Kasumi-1 (cell line): Measurements from ENCODE around the gene PLCB4.
"Not testable (repeated sequence)": the region's sequence is repeated elsewhere in the genome, so short reads cannot be mapped to it uniquely, and the experiment has no call there.

Experiments used
- DNase-seq, 2 experiments: peaks; one replicate each; lab custom pipeline; 2025; lab: John Stamatoyannopoulos, UW

The PLCB4 gene

DNA sequence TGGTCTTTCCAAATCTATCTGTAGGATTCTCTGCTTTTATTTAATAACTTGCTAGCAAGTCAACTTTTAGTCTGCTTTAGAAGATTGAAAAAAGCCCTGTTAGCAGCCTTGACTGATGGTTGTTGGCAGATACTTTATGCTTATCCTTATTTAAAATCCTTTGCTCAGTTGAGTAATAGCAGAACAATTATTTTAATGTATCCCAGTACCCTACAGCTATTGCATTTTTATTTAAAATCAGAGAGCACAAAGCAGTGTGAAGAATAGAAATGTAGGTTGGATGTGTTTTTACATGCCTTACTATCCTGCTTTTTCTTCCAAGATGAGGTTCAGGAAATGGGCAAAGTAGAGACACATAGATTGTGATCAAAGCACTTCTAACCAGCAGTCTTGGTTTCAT, 298.4 kb downstream of the PLCB4 start:
- no peak for DNase-seq

- DNase-seq, result no peak
Observed at GRCh38 chr20:9367746-9368145, 298.9 kb downstream of the PLCB4 start.

DNA sequence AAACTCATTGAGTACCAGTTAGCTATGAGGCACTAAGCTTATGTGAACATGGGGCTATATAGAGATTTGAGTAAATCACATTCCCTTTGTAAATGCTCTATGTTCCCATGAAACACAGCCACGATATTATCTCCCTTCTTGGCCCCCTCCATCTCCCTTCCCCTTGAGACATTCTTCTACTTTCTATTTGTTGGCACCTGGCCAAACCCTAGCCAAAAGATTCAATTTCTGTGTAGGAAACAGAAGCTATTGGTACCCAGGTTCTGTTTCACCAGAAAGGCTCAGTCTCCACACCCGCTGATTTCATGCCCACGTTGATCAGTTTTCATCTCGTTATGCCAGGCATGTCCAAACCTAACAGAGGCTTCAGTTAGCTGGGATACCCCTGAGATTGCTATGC, 300.0 kb downstream of the PLCB4 start:
- DNase-seq, result no peak

DNA sequence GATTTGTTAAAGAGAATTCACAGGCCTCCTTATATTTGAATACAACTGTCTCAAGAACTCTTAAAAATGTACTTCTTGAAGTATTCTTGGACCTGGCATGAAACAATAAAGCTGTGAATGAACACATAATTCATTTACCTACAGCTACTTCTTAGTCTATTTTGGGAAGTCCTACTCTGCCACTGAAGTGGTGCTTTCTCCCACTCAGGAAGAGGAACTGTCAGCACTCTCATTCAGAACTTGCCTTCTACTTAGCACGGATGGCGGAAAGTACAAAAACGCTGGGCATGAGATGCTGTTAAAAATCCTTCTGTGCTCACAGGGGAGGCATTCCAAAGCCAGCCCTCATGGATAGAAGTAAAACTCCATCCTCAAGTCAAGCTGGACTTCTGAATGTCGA, 300.7 kb downstream of the PLCB4 start:
- no peak for DNase-seq

DNA sequence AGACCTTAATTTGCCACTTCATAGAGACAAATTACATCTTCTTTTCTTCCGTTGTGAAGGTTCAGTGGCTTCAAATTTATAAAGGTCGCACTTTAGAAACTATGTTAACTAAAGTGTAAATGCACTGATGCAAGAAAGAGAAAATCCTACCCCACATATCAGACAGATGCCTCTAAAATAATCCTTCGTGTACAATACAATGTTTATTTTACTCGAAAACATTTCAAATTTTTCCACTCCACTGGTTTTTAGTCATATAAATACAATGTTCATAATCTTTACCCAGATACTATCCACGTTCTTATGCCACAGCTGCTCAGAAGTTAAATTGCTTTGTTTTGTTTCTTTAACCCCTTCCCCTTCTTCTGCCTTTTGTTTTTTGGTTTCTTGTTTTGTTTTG, 305.2 kb downstream of the PLCB4 start:
- no peak for DNase-seq

DNA sequence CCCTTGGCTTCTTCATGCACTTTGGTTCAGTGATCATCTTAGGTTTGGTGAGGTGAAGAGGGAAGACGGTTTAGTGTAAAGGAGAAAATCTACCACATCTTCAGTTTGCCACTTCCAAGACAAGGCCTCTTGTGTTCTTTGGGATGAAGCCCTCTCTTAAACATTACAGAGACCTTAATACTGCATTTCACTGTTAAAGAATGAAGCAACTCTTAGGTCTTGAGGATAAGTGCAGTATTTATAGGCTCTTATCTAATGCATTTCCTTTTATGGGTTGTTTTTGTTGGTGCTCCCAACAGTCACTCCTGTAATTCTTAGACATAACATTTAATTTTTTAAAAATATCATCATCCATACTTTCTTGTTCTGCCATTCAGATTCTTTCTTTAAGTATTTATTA, 305.6 kb downstream of the PLCB4 start:
- DNase-seq, result no peak

- no peak for DNase-seq
Observed at GRCh38 chr20:9375221-9375681, 306.4 kb downstream of the PLCB4 start.

- no peak for DNase-seq
Observed at GRCh38 chr20:9377007-9377406, 308.1 kb downstream of the PLCB4 start.

GRCh38 chr20:9385345-9386310, 316.7 kb downstream of the PLCB4 start:
- not testable (repeated sequence) for DNase-seq

DNA sequence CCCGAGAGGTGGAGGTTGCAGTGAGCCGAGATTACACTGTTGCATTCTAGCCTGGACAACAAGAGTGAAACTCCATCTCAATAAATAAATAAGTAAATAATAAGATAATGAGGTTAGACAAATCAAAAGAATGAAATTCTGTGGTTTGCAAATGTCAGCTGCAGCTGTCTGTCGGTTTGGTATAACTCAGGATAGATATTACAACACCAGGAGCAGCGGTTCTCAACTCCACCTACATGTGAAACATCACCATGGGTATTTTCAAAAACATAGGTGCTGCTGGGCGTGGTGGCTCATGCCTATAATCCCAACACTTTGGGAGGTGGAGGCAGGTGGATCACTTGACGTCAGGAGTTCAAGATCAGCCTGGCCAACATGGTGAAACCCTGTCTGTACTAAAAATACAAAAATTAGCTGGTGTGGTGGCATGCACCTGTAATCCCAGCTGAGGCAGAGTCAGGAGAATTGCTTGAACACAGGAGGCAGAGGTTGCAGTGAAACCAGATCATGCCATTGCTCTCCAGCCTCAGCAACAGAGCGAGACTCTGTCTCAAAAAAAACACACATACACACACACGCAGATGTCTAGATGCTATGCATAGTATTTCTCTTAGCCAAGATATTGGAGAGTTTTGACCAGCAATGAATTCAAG, 319.4 kb downstream of the PLCB4 start:
- no peak for DNase-seq

DNA sequence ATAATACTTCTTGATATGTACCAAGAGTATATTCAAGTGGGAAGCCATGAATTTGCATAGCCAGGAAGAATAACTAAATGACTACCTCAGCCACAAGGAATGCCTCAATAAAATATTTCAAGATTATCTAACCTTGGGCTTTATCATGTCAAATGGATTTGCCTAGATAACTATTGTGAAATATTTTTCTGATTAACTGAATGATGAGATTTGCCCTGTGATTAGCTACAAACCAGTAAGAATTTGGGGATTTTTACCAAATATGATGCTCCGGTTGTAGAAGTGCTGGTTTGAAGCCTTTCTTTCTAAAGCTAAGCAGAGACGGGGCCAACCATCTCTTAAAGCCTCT, 319.9 kb downstream of the PLCB4 start:
- DNase-seq, result no peak

DNA sequence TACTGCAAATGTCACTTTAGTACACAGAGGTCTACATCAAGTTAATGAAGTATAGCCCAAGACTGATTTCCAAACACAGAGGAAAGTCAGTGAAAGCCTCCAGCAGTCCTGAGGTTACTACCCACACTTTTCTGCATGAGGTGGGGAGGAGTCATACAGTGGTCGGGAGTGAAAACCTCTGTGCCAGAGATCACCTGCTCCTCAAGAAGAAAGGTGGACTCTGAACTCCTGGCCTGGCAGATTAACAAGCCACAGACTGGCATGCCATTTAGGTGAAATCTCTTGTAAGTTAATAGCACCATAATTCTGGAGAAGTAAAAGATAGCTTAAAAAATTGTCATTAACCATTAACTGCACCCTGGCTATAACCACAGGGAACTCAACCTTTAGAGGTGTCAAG, 320.5 kb downstream of the PLCB4 start:
- DNase-seq, result no peak

DNA sequence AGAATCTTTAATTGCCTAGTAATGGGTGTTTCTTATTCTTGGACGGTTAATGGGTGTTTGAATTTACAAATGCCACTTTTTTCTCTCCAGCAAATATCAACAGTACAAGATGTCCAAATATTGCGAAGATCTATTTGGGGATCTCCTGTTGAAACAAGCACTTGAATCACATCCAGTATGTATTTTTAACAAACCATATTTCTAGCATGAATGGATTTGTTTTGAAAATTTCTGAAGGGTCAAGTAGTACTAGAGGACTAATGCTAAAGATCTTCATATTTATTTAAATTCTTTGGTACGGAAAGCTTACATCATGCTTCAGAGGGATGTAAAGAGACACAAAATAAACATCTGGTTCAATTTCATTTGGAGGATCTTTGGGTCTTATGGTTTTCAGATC, 321.6 kb downstream of the PLCB4 start:
- no peak for DNase-seq

DNA sequence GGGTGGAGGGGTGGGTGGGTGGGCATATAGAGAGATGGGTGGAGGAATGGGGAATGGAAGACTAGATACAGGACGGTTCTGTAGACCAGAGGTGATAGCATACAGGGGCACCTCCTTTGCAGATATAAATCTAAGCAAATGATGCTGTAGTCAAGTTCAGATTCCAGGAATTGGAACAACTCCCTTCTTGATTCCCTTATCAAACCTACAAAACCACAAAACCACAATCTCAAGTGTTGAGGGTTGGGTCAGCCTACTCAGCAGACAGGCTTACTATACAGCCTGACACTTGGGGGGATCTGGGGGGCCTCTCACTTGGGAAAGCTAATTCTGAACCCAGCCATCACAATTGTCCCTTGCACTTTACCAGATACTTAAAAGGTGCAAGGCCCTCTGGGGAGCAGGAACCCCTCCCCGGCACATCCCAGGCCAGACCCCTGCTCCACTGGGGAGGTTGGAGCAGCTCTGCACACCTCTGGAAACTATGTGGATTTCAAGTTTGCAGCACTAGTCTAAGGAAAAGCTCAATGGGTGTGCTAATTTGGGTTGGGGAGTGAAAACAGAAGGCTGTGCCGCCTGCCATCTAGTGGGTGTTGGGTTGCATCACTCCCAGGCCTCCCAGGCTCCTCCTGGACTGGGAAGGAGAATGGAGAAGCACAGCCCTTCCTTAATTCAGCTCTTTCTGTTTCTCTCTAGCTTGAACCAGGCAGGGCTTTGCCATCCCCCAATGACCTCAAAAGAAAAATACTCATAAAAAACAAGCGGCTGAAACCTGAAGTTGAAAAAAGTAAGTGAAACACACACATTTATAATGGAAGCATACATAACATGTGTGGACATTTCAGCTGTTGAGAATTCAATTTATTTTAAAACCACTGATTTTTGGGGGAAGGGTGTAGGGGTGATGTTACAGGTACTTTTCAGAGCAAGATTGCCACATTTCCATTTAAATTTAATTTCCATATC, 324.3 kb downstream of the PLCB4 start:
- DNase-seq, result peak; percentile 58 to 65

- no peak for DNase-seq
Observed at GRCh38 chr20:9395971-9396370, 327.1 kb downstream of the PLCB4 start.

DNA sequence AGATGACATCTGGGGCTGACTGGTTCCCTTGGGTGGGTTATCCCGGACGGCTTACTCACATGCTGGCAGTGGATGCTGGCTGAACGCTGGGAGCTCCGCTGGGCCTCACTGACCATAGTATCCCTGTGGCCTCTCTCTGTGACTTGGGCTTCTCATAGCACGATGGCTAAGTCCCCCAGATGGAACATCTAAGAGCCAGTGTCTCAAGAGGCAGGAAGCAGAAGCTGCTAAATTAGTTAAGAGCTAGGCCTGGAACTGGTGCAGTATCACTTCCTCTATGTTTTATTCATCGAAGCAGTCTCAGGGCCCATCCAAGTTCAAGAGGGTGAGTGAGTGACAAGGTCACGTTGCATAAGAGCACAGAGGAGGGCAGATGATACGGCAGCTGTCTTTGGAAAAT, 329.0 kb downstream of the PLCB4 start:
- DNase-seq, result peak; percentile 2 to 15

DNA sequence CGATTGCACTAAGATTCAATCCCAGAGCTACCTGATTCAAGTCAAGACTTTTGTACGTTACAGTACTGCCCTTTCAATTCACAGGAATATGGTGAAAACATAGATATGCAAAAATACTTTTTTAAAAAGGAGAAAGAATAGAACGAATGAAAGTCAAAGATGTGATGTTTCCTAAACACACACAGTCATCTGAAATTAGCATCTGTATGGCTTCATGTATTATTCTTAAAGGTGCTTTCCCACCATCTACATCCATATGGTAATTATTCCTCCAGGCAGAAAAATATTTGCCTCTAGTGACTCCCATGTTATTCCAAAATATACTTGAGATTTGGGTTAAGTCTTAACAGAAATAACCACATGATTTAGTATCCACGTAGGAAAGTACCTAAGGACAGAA, 330.0 kb downstream of the PLCB4 start:
- DNase-seq, result no peak

GRCh38 chr20:9399322-9399721, 330.4 kb downstream of the PLCB4 start:
- no peak for DNase-seq

GRCh38 chr20:9400171-9401025, 331.5 kb downstream of the PLCB4 start:
- DNase-seq, result no peak

GRCh38 chr20:9401371-9401770, 332.5 kb downstream of the PLCB4 start:
- no peak for DNase-seq

DNA sequence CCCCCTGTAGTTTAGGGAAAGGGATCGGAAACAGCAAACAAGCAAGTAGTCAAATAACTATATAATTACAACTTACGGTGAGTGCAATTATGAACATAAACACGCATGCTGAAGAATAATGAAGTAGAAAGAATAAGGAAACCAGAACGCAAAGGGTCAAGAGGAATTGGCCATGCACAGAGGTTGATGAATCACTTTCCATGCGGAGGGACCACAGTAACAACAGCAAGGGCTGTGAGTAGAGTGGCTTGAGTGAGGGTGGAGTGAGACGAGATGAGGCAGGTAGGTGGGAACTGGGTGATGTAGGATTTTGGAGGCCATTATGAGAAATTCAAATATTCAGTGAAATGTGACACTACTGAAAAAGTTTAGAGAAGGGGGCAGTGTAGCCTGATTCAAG, 333.3 kb downstream of the PLCB4 start:
- DNase-seq, result no peak
